ENCODE results near the gene CASP10.
"Not testable (repeated sequence)": the region's sequence is repeated elsewhere in the genome, so short reads cannot be mapped to it uniquely, and the experiment has no call there.

The CASP10 gene

GRCh38 chr2:201237486-201238123 lies 54.7 kb downstream of the CASP10 start:
- H3K27me3 Mint-ChIP-seq (ENCODE audit: low read depth), result no peaks in the 10 kb centered on the region
- peaks cover 63% of the 10 kb centered on the region for H3K36me3 Mint-ChIP-seq (ENCODE audit: low read depth)
- peaks cover 45% of the 10 kb centered on the region for H3K4me1 Mint-ChIP-seq (ENCODE audit: low read depth)
- H3K9me3 Mint-ChIP-seq, result peaks cover 13% of the 10 kb centered on the region
- H3K4me3 Mint-ChIP-seq, result peak overlapping the region; percentile 91
- H3K27ac Mint-ChIP-seq, result peak overlapping the region; percentile 26
- DNase-seq (ENCODE audit: low spot score), result no peak

- H3K4me3 Mint-ChIP-seq, result peak overlapping the region; percentile 48
- H3K4me1 Mint-ChIP-seq (ENCODE audit: low read depth), result peaks cover 45% of the 10 kb centered on the region
- peaks cover 13% of the 10 kb centered on the region for H3K9me3 Mint-ChIP-seq
- H3K27ac Mint-ChIP-seq, result peak overlapping the region; percentile 80
- peaks cover 54% of the 10 kb centered on the region for H3K36me3 Mint-ChIP-seq (ENCODE audit: low read depth)
- DNase-seq (ENCODE audit: low spot score); H3K27me3 Mint-ChIP-seq (ENCODE audit: low read depth): not testable (repeated sequence)
Measured at GRCh38 chr2:201239167-201239935, 56.4 kb downstream of the CASP10 start.

- Mint-ChIP-seq H3K9me3 (peaks cover 13% of the 10 kb centered on the region), H3K4me1 (ENCODE audit: low read depth) (peaks cover 37% of the 10 kb centered on the region), H3K36me3 (ENCODE audit: low read depth) (peaks cover 57% of the 10 kb centered on the region), H3K4me3 (no peak overlapping the region), H3K27me3 (ENCODE audit: low read depth) (no peaks in the 10 kb centered on the region), H3K27ac (no peak overlapping the region)
- no peak for DNase-seq (ENCODE audit: low spot score)
Measured at GRCh38 chr2:201242571-201243277, 59.8 kb downstream of the CASP10 start.

GRCh38 chr2:201244829-201245228 lies 61.9 kb downstream of the CASP10 start:
- Mint-ChIP-seq H3K9me3 (peaks cover 19% of the 10 kb centered on the region), H3K4me1 (ENCODE audit: low read depth) (peaks cover 42% of the 10 kb centered on the region), H3K27ac (peak overlapping the region; percentile 43), H3K27me3 (ENCODE audit: low read depth) (no peaks in the 10 kb centered on the region), H3K4me3 (no peak overlapping the region), H3K36me3 (ENCODE audit: low read depth) (peaks cover 64% of the 10 kb centered on the region)
- DNase-seq (ENCODE audit: low spot score), result no peak

- H3K9me3 Mint-ChIP-seq, result peaks cover 24% of the 10 kb centered on the region
- no peaks in the 10 kb centered on the region for H3K27me3 Mint-ChIP-seq (ENCODE audit: low read depth)
- H3K36me3 Mint-ChIP-seq (ENCODE audit: low read depth), result peaks cover 62% of the 10 kb centered on the region
- peaks cover 47% of the 10 kb centered on the region for H3K4me1 Mint-ChIP-seq (ENCODE audit: low read depth)
- no peak for DNase-seq (ENCODE audit: low spot score)
- no peak overlapping the region for H3K4me3 Mint-ChIP-seq
- peak overlapping the region; percentile 31 for H3K27ac Mint-ChIP-seq
Measured at GRCh38 chr2:201246280-201246679, 63.3 kb downstream of the CASP10 start.

GRCh38 chr2:201248288-201248844 lies 65.4 kb downstream of the CASP10 start:
- H3K4me3 Mint-ChIP-seq, result no peak overlapping the region
- no peak for DNase-seq (ENCODE audit: low spot score)
- H3K27ac Mint-ChIP-seq, result peak overlapping the region; percentile 2
- H3K9me3 Mint-ChIP-seq, result peaks cover 21% of the 10 kb centered on the region
- peaks cover 63% of the 10 kb centered on the region for H3K36me3 Mint-ChIP-seq (ENCODE audit: low read depth)
- H3K4me1 Mint-ChIP-seq (ENCODE audit: low read depth), result peaks cover 53% of the 10 kb centered on the region
- H3K27me3 Mint-ChIP-seq (ENCODE audit: low read depth), result no peaks in the 10 kb centered on the region

- peaks cover 58% of the 10 kb centered on the region for H3K4me1 Mint-ChIP-seq (ENCODE audit: low read depth)
- H3K4me3 Mint-ChIP-seq, result no peak overlapping the region
Measured at GRCh38 chr2:201249889-201250288, 66.9 kb downstream of the CASP10 start.

GRCh38 chr2:201250741-201251140 lies 67.8 kb downstream of the CASP10 start:
- peaks cover 56% of the 10 kb centered on the region for H3K36me3 Mint-ChIP-seq (ENCODE audit: low read depth)
- no peak overlapping the region for H3K4me3 Mint-ChIP-seq
- H3K27me3 Mint-ChIP-seq (ENCODE audit: low read depth), result no peaks in the 10 kb centered on the region
- no peak for DNase-seq (ENCODE audit: low spot score)
- peaks cover 21% of the 10 kb centered on the region for H3K9me3 Mint-ChIP-seq
- H3K4me1 Mint-ChIP-seq (ENCODE audit: low read depth), result peaks cover 61% of the 10 kb centered on the region
- H3K27ac Mint-ChIP-seq, result peak overlapping the region; percentile 55

More at GRCh38 chr2:201249889-201250288, 66.9 kb downstream of the CASP10 start:
- H3K27ac Mint-ChIP-seq, result peak overlapping the region; percentile 66
- H3K27me3 Mint-ChIP-seq (ENCODE audit: low read depth), result no peaks in the 10 kb centered on the region
- peaks cover 63% of the 10 kb centered on the region for H3K36me3 Mint-ChIP-seq (ENCODE audit: low read depth)
- H3K9me3 Mint-ChIP-seq, result peaks cover 21% of the 10 kb centered on the region
- DNase-seq (ENCODE audit: low spot score), result no peak

- Mint-ChIP-seq H3K4me3 (peak overlapping the region; percentile 41), H3K36me3 (ENCODE audit: low read depth) (peaks cover 45% of the 10 kb centered on the region), H3K27ac (peak overlapping the region; percentile 81), H3K4me1 (ENCODE audit: low read depth) (peaks cover 64% of the 10 kb centered on the region), H3K9me3 (peaks cover 21% of the 10 kb centered on the region), H3K27me3 (ENCODE audit: low read depth) (no peaks in the 10 kb centered on the region)
- DNase-seq (ENCODE audit: low spot score), result peak; percentile 50
Measured at GRCh38 chr2:201254081-201254730, 71.3 kb downstream of the CASP10 start.

- Mint-ChIP-seq H3K4me1 (ENCODE audit: low read depth) (peaks cover 62% of the 10 kb centered on the region), H3K36me3 (ENCODE audit: low read depth) (peaks cover 34% of the 10 kb centered on the region), H3K9me3 (peaks cover 10% of the 10 kb centered on the region), H3K27ac (peak overlapping the region; percentile 81), H3K27me3 (ENCODE audit: low read depth) (no peaks in the 10 kb centered on the region), H3K4me3 (peak overlapping the region; percentile 41)
- DNase-seq (ENCODE audit: low spot score), result no peak
Measured at GRCh38 chr2:201255408-201256033, 72.6 kb downstream of the CASP10 start.

- Mint-ChIP-seq H3K4me1 (ENCODE audit: low read depth) (peaks cover 58% of the 10 kb centered on the region), H3K27me3 (ENCODE audit: low read depth) (no peaks in the 10 kb centered on the region), H3K27ac (peak overlapping the region; percentile 99), H3K9me3 (peaks cover 4% of the 10 kb centered on the region), H3K4me3 (peak overlapping the region; percentile 88), H3K36me3 (ENCODE audit: low read depth) (peaks cover 33% of the 10 kb centered on the region)
- no peak for DNase-seq (ENCODE audit: low spot score)
Measured at GRCh38 chr2:201256082-201256481, 73.1 kb downstream of the CASP10 start.

- peak overlapping the region; percentile 99 for H3K27ac Mint-ChIP-seq
Measured at GRCh38 chr2:201257381-201257955, 74.5 kb downstream of the CASP10 start.

More at GRCh38 chr2:201257381-201257955, 74.5 kb downstream of the CASP10 start:
- H3K4me1 Mint-ChIP-seq (ENCODE audit: low read depth), result peaks cover 56% of the 10 kb centered on the region
- H3K27me3 Mint-ChIP-seq (ENCODE audit: low read depth), result no peaks in the 10 kb centered on the region
- H3K9me3 Mint-ChIP-seq, result no peaks in the 10 kb centered on the region
- H3K36me3 Mint-ChIP-seq (ENCODE audit: low read depth), result peaks cover 34% of the 10 kb centered on the region
- H3K4me3 Mint-ChIP-seq, result peak overlapping the region; percentile 88
- peak; percentile 40 for DNase-seq (ENCODE audit: low spot score)
